GM10248 (cell line): ENCODE results near the gene CRTC2.

Source experiments
- CTCF ChIA-PET: fragments of 300-600 bp; sonication (Branson Sonifier 250); formaldehyde crosslinking; extraction: SDS; loops from one replicate; lab custom pipeline; 2021; ENCODE audit warnings: antibody characterized with exemption; lab: Yijun Ruan, JAX
- POLR2A ChIA-PET: fragments of 350-650 bp; sonication (Branson Sonifier 250); formaldehyde crosslinking; extraction: SDS; loops from one replicate; lab custom pipeline; 2020; ENCODE audit warnings: antibody characterized with exemption; lab: Yijun Ruan, JAX
- DNase-seq: peaks from one replicate; pipeline ENCODE4 v3.0.0; 2012; ENCODE audit errors: extremely low spot score
- CTCF ChIP-seq: IDR thresholded peaks from 2 replicates; pipeline ENCODE4 v1.5.1; 2012; ENCODE audit warnings: mild to moderate bottlenecking, low read depth; ENCODE audit errors: extremely low read depth, missing control alignments, control extremely low read depth

Gene CRTC2

GRCh38 chr1:153976819-153977249 lies 18.4 kb upstream of the CRTC2 start:
- ChIA-PET CTCF (interaction anchor here (0.8 to 4.4 kb wide), 13 partner anchors 8 to 208 kb away, joined by 3 to 36 read pairs (median 6); partner anchors contain the start of genes CREB3L4, DENND4B, GATAD2B and RAB13), POLR2A (interaction anchor here (0.6 to 3.2 kb wide), 6 partner anchors 9 to 338 kb away, joined by 3 to 31 read pairs (median 9); partner anchors contain the start of genes CREB3L4, DENND4B, RPS27 and SLC39A1)
- no peak for DNase-seq
- TF ChIP-seq CTCF = no peak

DNA sequence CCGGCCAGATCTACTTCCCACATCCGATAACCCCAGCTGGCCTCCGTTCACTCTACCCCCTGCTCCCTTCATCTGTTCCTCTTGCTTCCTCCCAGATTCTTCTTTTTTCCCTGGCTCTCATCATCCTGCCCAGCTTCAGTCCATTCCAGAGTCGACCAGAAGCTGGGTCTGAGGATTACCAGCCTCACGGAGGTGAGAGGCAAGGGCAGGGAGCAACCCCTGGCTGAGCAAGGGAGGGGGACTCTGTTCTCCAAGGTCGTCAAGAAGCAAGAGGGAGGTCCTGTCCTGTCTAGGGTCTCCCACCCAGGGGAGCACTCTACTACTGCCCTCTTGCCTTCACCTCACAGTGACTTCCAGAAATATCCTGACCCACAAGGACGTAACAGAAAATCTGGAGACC lies 15.1 kb upstream of the CRTC2 start:
- ChIA-PET POLR2A (interaction anchor here (0.6 kb wide), 1 partner anchor 1486 kb away, joined by 4 read pairs; no protein-coding TSS in a partner anchor), CTCF (interaction anchor here (1.9 to 2.9 kb wide), 3 partner anchors 13 to 176 kb away, joined by 9 to 14 read pairs (median 11); partner anchors contain the start of gene RAB13)
- no peak for TF ChIP-seq CTCF
- DNase-seq = no peak

GRCh38 chr1:153973071-153973470 lies 14.7 kb upstream of the CRTC2 start:
- no peak for TF ChIP-seq CTCF
- POLR2A ChIA-PET = interaction anchor here (0.6 kb wide), 1 partner anchor 1486 kb away, joined by 4 read pairs; no protein-coding TSS in a partner anchor
- no peak for DNase-seq
- CTCF ChIA-PET = interaction anchor here (1.9 to 2.9 kb wide), 2 partner anchors 14 to 176 kb away, joined by 11 to 14 read pairs; partner anchors contain the start of gene RAB13

GRCh38 chr1:153970346-153970745 lies 11.9 kb upstream of the CRTC2 start:
- CTCF ChIA-PET = no interaction called here
- DNase-seq = no peak
- POLR2A ChIA-PET = interaction anchor here (0.5 to 1.3 kb wide), 4 partner anchors 20 to 364 kb away, joined by 4 to 9 read pairs (median 6); partner anchors contain the start of gene RPS27
- no peak for TF ChIP-seq CTCF

GRCh38 chr1:153968972-153969371 lies 10.6 kb upstream of the CRTC2 start:
- TF ChIP-seq CTCF = no peak
- DNase-seq = no peak
- ChIA-PET POLR2A (interaction anchor here (0.7 to 4.2 kb wide), 3 partner anchors 8 to 179 kb away, joined by 3 to 31 read pairs (median 5); partner anchors contain the start of genes DENND4B and JTB), CTCF (interaction anchor here (0.7 to 4.6 kb wide), 5 partner anchors 9 to 366 kb away, joined by 3 to 30 read pairs (median 10); partner anchors contain the start of genes JTB and RAB13)

DNA sequence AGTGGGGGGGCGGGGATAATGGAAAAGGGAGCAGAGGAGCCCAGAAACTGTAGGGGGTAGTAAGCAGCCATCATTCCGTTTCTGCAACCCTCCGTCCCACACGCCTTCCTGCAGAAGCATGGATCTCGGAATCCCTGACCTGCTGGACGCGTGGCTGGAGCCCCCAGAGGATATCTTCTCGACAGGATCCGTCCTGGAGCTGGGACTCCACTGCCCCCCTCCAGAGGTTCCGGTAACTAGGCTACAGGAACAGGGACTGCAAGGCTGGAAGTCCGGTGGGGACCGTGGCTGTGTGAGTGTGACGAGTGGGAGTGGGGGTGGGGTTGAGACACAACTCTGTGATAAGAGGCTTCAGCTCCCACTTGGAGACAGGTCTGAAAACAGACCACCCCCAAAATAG lies 10.0 kb upstream of the CRTC2 start:
- ChIA-PET CTCF (interaction anchor here (0.7 to 4.6 kb wide), 9 partner anchors 9 to 367 kb away, joined by 3 to 30 read pairs (median 9); partner anchors contain the start of genes DENND4B, JTB and RAB13), POLR2A (interaction anchor here (1.0 to 4.2 kb wide), 4 partner anchors 8 to 23 kb away, joined by 3 to 31 read pairs (median 14); partner anchors contain the start of genes DENND4B, JTB and RPS27)
- DNase-seq = no peak
- TF ChIP-seq CTCF = no peak
